GM19035 (cell line): ENCODE measurements around the gene NELFCD.

Source experiments
- ATAC-seq: cut with Tn5 transposase; IDR thresholded peaks from one replicate; pipeline ENCODE4 v1.9.1; 2021; ENCODE audit not compliant: unreplicated experiment

The NELFCD gene

GRCh38 chr20:58993332-58994248 is 12.5 kb downstream of the NELFCD start:
- no peak for ATAC-seq

GRCh38 chr20:58994390-58995159 is 13.5 kb downstream of the NELFCD start:
- ATAC-seq: no peak

DNA sequence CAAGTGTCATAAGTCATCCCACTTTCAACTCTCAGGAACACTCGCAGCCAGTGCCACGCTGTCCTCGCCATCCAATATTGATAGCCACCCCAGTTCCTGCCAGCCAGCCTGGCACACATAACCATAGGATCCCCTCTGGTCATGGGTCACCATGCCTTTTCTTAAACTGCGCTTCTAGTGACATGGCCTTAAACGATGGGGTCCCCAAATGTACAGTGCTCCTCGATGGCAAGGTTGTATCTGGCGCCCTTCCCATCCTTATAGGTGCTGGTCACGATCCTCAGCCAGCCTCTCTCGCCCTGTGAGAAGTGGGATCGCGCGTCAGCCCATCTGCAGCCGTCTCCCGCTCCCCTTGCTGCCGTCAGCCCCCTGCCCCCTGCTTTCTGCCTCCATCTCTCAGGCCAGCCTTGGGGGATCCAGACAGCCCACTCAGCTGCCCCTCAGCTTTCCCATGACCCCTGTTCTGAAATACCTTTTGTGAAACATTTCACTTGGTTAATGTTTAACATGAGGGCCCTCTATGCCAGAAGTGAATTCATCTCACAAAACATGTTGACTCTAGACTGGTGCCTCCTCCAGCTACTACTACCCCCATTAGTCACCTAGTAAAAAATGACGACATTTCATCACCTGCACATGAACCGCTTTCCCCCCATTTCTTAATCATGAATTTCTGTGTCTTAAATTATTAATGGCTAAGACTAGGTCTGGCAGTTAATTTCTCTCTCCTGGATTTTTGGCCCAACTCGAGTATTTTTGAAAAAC is 14.6 kb downstream of the NELFCD start:
- ATAC-seq: no peak

DNA sequence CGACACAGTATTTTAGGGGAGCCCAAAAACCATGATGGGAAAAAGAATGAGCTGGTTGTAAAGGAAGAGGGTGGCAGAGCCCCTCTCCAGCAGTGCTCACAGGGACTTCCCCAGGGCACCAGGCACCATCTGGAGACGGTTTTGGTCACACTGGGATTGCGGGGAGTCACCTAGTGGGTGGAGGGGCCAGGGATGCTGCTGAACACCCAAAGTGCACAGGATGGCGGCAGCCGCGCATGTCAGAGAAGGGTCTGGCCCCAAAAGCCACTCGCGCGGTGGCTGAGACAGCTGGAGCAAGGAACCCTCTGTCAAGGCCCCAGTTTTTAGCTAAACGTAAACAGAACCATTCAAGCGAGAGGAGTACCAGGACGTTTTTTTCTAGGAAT is 15.2 kb downstream of the NELFCD start:
- no peak for ATAC-seq

DNA sequence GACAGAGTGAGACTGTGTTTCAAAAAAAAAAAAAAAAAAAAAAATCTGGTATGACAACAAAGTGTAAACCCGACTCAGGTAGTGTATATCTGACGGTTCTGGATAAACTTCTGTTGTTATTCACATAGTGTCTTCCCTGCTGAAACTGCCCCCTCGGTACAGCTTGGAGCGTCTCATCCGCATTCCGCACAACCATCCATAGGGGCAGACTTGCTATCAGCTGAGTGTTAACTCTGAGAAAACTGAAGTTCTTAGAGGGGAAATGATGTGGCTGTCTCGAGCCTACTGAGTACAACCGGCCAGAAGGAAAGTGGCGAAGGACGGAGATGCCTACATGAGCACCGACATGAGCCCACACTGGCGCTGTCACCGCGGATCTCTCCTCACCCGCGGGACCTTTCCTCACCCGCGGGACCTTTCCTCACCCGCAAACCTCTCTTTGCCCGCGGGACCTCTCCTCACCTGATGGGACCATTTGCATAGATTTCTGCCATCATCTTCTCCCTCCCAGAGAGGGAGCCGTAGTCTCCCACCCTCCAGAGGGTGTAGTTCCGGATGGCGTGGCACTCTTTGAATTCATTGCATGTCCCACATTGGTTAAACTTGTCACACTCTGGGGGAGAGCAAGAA is 16.2 kb downstream of the NELFCD start:
- no peak for ATAC-seq

GRCh38 chr20:58998656-58999055 is 17.6 kb downstream of the NELFCD start:
- no peak for ATAC-seq

GRCh38 chr20:59000326-59000725 is 19.3 kb downstream of the NELFCD start:
- no peak for ATAC-seq

GRCh38 chr20:59001068-59001448 is 20.0 kb downstream of the NELFCD start:
- no peak for ATAC-seq

GRCh38 chr20:59001449-59002171 is 20.6 kb downstream of the NELFCD start:
- no peak for ATAC-seq

DNA sequence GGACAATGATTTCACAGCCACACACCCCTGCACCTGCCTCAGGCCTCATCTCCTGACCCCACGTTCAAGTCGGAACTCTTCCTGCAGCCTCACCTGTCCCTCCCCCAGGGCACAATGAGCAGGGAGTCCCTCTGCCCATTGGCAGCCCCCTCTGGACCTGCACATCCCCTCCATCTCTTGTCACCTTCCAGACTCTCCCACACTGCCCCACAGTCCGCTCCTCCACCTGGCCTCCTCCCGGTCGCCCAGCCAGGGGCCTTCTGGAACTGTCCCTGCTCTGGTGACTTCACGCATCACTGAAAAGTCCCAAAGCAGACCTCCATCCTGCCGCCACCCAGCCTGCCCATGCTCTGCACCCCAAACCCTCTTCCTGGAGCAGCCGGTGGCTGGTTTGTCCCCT is 21.3 kb downstream of the NELFCD start:
- ATAC-seq: no peak

GRCh38 chr20:59002874-59003399 is 21.9 kb downstream of the NELFCD start:
- no peak for ATAC-seq

GRCh38 chr20:59003836-59004492 is 22.9 kb downstream of the NELFCD start:
- no peak for ATAC-seq

DNA sequence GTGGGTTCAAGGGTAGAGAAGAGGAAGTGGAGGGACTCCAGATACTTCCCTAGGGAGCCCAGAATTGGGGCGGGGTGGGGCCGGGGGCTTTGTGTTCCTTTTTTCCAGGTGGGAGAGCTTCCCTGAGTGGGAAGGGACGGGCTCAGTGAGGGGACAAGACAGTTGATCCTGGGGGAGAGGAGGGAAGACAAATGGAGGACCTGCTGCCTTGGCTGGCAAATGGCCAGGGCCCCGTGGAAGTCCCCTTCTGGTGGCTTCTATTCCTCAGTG is 23.4 kb downstream of the NELFCD start:
- ATAC-seq: no peak

GRCh38 chr20:59004763-59005522 is 23.9 kb downstream of the NELFCD start:
- peak; percentile 50 for ATAC-seq

GRCh38 chr20:59005523-59006166 is 24.6 kb downstream of the NELFCD start:
- no peak for ATAC-seq

DNA sequence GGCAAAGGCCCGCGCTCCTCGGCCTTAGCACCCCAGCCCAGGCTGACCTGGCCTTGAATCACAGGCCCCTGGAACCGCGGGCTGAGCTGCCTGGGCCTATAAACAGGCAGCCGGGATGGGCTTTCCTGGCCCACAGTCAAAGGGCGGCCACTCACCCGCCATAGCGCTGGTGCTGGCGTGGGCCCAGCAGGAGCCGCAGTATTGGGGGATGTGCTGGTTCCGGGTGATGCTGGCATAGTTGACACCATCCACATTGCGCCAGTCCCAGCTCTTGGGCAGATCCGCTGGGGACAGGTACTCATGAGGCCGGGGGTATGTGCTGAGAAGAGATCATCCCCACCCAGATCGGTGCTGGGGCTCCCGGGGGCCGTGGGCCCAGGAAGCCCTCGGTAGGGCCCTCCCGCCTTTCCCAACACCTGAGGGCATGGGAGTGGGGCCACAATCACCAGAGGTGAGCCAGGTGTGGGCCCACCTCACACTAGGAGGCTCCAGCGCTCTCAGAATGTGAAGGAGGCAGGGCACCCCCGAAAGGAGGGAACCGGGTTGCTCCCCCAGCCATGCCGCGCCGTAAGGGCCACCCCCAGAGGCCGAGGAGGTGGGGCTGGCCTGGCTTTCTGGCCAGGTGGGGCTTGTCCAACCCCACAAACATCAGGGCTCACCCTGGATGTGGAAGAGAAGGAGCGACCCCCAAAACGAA is 25.3 kb downstream of the NELFCD start:
- ATAC-seq: no peak

DNA sequence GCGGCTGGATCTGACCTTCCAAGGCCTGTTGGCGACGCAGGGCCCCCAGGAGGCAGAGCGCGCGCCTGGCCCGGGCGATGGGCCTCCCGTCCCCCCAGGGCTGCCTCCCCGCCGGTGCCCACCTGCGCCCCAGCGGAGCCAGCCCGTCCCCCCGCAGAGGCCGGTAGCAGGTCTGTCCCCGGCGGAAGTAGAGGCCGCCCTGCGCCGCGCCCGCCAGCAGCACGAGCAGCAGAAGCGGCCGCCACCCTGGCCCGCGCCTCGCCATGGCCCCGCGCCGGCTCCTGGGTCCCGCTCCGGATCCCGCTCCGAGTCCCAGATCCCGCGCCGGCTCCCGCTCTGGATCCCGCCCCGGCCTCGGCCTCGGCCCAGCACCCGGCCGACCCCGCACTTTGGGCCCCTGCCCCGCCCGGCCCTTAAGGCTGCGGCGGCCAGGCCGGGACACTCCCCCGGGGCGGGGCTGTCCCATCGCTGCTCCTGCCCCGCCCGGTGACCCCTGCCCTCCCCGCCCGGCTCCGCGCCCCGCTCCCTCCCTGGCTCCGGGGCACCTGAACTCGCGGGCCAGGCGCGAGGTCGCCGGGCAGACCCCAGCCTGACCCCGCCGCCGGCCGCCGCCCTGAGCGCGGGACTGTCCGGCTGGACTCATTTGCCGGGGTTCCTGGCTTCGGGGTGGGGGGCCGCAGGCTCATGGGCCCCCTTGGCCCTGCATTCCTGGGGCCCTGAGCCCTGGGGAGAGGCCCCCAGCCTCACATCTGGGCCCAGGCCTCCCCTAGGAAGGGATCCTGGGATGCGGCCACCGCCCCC is 26.0 kb downstream of the NELFCD start, which contains the start of gene CTSZ:
Gene CTSZ, minus strand, starts transcription at position 391 of the 801 bp plus-strand sequence. Its CDS starts 126 bp downstream, at position 265.
- ATAC-seq: peak; percentile 33
